Vagina (tissue), 2 donors: ENCODE measurements around the gene KIF24.

Experiments used
- POLR2A ChIP-seq, 2 donors: fragments of 450-650 bp; IDR thresholded peaks; one replicate each; pipeline ENCODE4 v1.6.1; 2017; ENCODE audit warnings: antibody characterized with exemption in 2 of 2, mild to moderate bottlenecking in 2 of 2, moderate library complexity in 2 of 2
- POLR2AphosphoS5 ChIP-seq, 2 donors: sonication (generic); formaldehyde crosslinking; IDR thresholded peaks; one replicate each; pipeline ENCODE4 v1.9.0; 2017; ENCODE audit warnings: antibody characterized with exemption in 2 of 2, mild to moderate bottlenecking in 2 of 2, low read depth in 1 of 2; ENCODE audit not compliant: insufficient read depth in 1 of 2
- TF ChIP-seq, protein P1 (sequence below), 3 experiments: fragments of 450-650 bp in 2 of 3; fragments of 200-600 bp in 1 of 3; sonication (generic) in 1 of 3; IDR thresholded peaks; one replicate each; pipeline ENCODE4 v1.5.1; 2017 to 2019; ENCODE audit warnings: antibody characterized with exemption in 3 of 3, mild to moderate bottlenecking in 2 of 3, moderate library complexity in 2 of 3

DNA sequence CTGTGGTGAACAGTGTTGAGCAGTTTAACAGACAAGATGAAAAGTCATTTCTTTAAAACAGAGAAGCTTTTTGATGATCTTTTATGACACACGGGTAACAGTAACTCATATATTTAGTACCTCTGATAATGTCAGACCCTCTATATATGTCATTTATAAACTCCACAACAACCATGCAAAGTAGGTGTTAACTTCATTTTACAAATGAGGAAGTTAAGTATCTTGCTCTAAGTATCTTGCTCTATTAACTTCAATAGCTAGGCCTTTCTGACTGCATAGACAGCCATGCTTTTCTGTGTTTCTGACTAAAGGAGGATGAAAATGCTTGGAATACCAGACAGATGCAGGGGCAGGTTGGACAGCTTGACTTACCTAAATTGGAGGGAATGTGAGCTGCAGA, 2.1 kb upstream of the KIF24 start:
- TF ChIP-seq, protein P1, sequence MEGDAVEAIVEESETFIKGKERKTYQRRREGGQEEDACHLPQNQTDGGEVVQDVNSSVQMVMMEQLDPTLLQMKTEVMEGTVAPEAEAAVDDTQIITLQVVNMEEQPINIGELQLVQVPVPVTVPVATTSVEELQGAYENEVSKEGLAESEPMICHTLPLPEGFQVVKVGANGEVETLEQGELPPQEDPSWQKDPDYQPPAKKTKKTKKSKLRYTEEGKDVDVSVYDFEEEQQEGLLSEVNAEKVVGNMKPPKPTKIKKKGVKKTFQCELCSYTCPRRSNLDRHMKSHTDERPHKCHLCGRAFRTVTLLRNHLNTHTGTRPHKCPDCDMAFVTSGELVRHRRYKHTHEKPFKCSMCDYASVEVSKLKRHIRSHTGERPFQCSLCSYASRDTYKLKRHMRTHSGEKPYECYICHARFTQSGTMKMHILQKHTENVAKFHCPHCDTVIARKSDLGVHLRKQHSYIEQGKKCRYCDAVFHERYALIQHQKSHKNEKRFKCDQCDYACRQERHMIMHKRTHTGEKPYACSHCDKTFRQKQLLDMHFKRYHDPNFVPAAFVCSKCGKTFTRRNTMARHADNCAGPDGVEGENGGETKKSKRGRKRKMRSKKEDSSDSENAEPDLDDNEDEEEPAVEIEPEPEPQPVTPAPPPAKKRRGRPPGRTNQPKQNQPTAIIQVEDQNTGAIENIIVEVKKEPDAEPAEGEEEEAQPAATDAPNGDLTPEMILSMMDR (IDR thresholded peaks at IDR 0.05) = no peak
- TF ChIP-seq POLR2A (IDR thresholded peaks at IDR 0.05) (no peak), POLR2AphosphoS5 (IDR thresholded peaks at IDR 0.05; ENCODE audit: insufficient read depth in 1 of 2, low read depth in 1 of 2) (no peak)
